IMR-90 (cell line): ENCODE results near the gene RBMS3. TPM values are rescaled to one million over a fixed set of nuclear protein-coding genes. Genes with fewer than 3 reads are reported as not detected.

Source experiments
- ATAC-seq: fragments of 200-7000 bp; cut with Tn5 transposase; 2 replicates; pipeline ENCODE4 v1.9.1; 2020; ENCODE audit warnings: low read depth, mild to moderate bottlenecking, moderate library complexity
- BruUV-seq: library from RNA; stranded (reverse); fragments of 400-500 nt; replicated peaks from 2 replicates; lab custom pipeline; 2021; lab: Mats Ljungman, UMichigan
- CTCF ChIA-PET: fragments of 300-600 bp; formaldehyde crosslinking; extraction: SDS; loops from one replicate; lab custom pipeline; 2021; ENCODE audit warnings: antibody characterized with exemption; lab: Yijun Ruan, JAX
- POLR2A ChIA-PET: fragments of 300-600 bp; sonication (Branson Sonifier 250); formaldehyde crosslinking; loops from one replicate; lab custom pipeline; 2022; ENCODE audit warnings: antibody characterized with exemption; ENCODE audit not compliant: unreplicated experiment; lab: Charles Lee
- DNase-seq: peaks from one replicate; pipeline ENCODE4 v3.0.0; 2013
- H2AFZ ChIP-seq: replicated peaks from 2 replicates; pipeline ENCODE3; 2013; ENCODE audit warnings: low read length, mild to moderate bottlenecking; ENCODE audit not compliant: poor library complexity
- H2AK5ac ChIP-seq: 2 replicates; pipeline ENCODE4 v1.6.1; 2013; ENCODE audit warnings: low read depth, low read length, inconsistent platforms
- H2AK9ac ChIP-seq: replicated peaks from 2 replicates; pipeline ENCODE3; 2013; ENCODE audit warnings: mild to moderate bottlenecking, low read depth, low read length, moderate library complexity; ENCODE audit not compliant: poor library complexity
- H2BK120ac ChIP-seq: 2 replicates; pipeline ENCODE4 v1.6.1; 2013; ENCODE audit warnings: low read depth, low read length, inconsistent platforms
- H2BK15ac ChIP-seq: 3 replicates; pipeline ENCODE4 v1.6.1; 2013; ENCODE audit warnings: low read depth, low read length, inconsistent platforms
- H2BK20ac ChIP-seq: 2 replicates; pipeline ENCODE4 v1.6.1; 2013; ENCODE audit warnings: low read depth, mild to moderate bottlenecking, inconsistent platforms, low read length, moderate library complexity
- H2BK5ac ChIP-seq: 2 replicates; pipeline ENCODE4 v1.6.1; 2013; ENCODE audit warnings: mild to moderate bottlenecking, low read depth, low read length, inconsistent platforms; ENCODE audit not compliant: poor library complexity, severe bottlenecking
- H3K14ac ChIP-seq: replicated peaks from 2 replicates; pipeline ENCODE4 v1.6.1; 2013; ENCODE audit warnings: low read depth, low read length, inconsistent platforms
- H3K18ac ChIP-seq: 2 replicates; pipeline ENCODE4 v1.6.1; 2013; ENCODE audit warnings: low read depth, low read length, control low read depth
- H3K23ac ChIP-seq: 2 replicates; pipeline ENCODE4 v1.6.1; 2013; ENCODE audit warnings: low read depth, low read length, inconsistent platforms
- H3K27ac ChIP-seq: 2 replicates; pipeline ENCODE4 v1.5.1; 2013; ENCODE audit warnings: mild to moderate bottlenecking, control low read depth, low read length; ENCODE audit not compliant: insufficient read depth
- H3K27me3 ChIP-seq: 2 replicates; pipeline ENCODE4 v1.6.1; 2013; ENCODE audit warnings: low read length; ENCODE audit not compliant: control insufficient read depth, insufficient read depth
- H3K36me3 ChIP-seq: 2 replicates; pipeline ENCODE4 v1.6.1; 2013; ENCODE audit warnings: low read length, mixed read lengths; ENCODE audit not compliant: control insufficient read depth, insufficient read depth
- H3K4ac ChIP-seq: 2 replicates; pipeline ENCODE4 v1.6.1; 2013; ENCODE audit warnings: low read depth, low read length, inconsistent platforms
- H3K4me1 ChIP-seq: 2 replicates; pipeline ENCODE4 v1.6.1; 2013; ENCODE audit warnings: low read length, mixed read lengths; ENCODE audit not compliant: control insufficient read depth, insufficient read depth
- H3K4me2 ChIP-seq: 2 replicates; pipeline ENCODE4 v1.6.1; 2013; ENCODE audit warnings: low read depth, mild to moderate bottlenecking, control low read depth, low read length, moderate library complexity
- H3K4me3 ChIP-seq: 2 replicates; pipeline ENCODE4 v1.5.1; 2013; ENCODE audit warnings: low read depth, mild to moderate bottlenecking, control low read depth, low read length, moderate library complexity; ENCODE audit not compliant: insufficient read depth
- H3K56ac ChIP-seq: 2 replicates; pipeline ENCODE4 v1.6.1; 2013; ENCODE audit warnings: low read length, inconsistent platforms; ENCODE audit not compliant: insufficient read depth; ENCODE audit errors: extremely low read depth
- H3K79me1 ChIP-seq, 2 experiments: 2 replicates each; pipeline ENCODE4 v1.6.1; 2013; ENCODE audit warnings: low read length in 2 of 2, inconsistent platforms in 1 of 2, low read depth in 1 of 2
- H3K9ac ChIP-seq: 2 replicates; pipeline ENCODE4 v1.6.1; 2013; ENCODE audit warnings: low read depth, low read length, control low read depth
- H3K9me1 ChIP-seq: 2 replicates; pipeline ENCODE4 v1.6.1; 2013; ENCODE audit warnings: low read length, inconsistent platforms; ENCODE audit not compliant: insufficient read depth
- H3K9me3 ChIP-seq: 2 replicates; pipeline ENCODE4 v1.6.1; 2013; ENCODE audit warnings: low read length; ENCODE audit not compliant: control insufficient read depth, insufficient read depth
- H4K20me1 ChIP-seq: 2 replicates; pipeline ENCODE4 v1.6.1; 2013; ENCODE audit warnings: low read length, inconsistent platforms; ENCODE audit not compliant: insufficient read depth
- H4K5ac ChIP-seq: 2 replicates; pipeline ENCODE4 v1.6.1; 2013; ENCODE audit warnings: mild to moderate bottlenecking, low read depth, low read length, control low read depth
- H4K8ac ChIP-seq, 2 experiments: 2 replicates each; pipeline ENCODE4 v1.6.1; 2013; ENCODE audit warnings: low read depth in 2 of 2, low read length in 2 of 2, control low read depth in 1 of 2, inconsistent platforms in 1 of 2
- H4K91ac ChIP-seq: 2 replicates; pipeline ENCODE4 v1.6.1; 2013; ENCODE audit warnings: low read depth, low read length, inconsistent platforms; ENCODE audit not compliant: insufficient read depth
- BHLHE40 ChIP-seq: fragments of 150-350 bp; IDR thresholded peaks from 2 replicates; pipeline ENCODE4 v1.6.1; 2016; ENCODE audit warnings: mild to moderate bottlenecking, low read depth, low read length
- CTCF ChIP-seq: conservative IDR thresholded peaks from 2 replicates; pipeline ENCODE4 v1.5.1; 2012; ENCODE audit warnings: mild to moderate bottlenecking, low read depth, low read length, improper control_type of control experiment
- dilution Hi-C: fragments of 300-500 bp; cut with HindIII; formaldehyde crosslinking; loops from one replicate; pipeline ENCODE4 v1.14.3; 2018; ENCODE audit warnings: low sequenced_read_pairs; ENCODE audit not compliant: unreplicated experiment
- in situ Hi-C: fragments of 300-500 bp; cut with MboI; formaldehyde crosslinking; loops from 3 replicates; pipeline ENCODE4 v1.14.3; 2019; ENCODE audit warnings: low sequenced_read_pairs, inconsistent platforms, mixed read lengths
- intact Hi-C: fragments of 100-400 bp; cut with micrococcal nuclease; formaldehyde crosslinking; loops from 2 replicates; pipeline ENCODE4 v1.10.0; 2022
- polyA plus RNA-seq, 3 experiments: library from polyadenylated mRNA; depleted of rRNA; stranded (reverse); fragments of >200 nt; gene quantifications; 2 replicates each; pipeline ENCODE4 v1.2.3, GENCODE V29; 2012; ENCODE audit warnings: low replicate concordance in 1 of 3
- total RNA-seq: library from RNA; depleted of rRNA; stranded (reverse); fragments of >200 nt; gene quantifications from 2 replicates; pipeline ENCODE4 v1.2.3, GENCODE V29; 2012

Gene RBMS3
- total and polyA plus RNA-seq, 2 of the 4 experiments (the other 2 are of a cell fraction): 15.2 to 127 TPM

- CTCF ChIA-PET: no interaction called here
- Histone ChIP-seq H3K9ac (no peak overlapping the region), H3K9me3 (no peaks in the 10 kb centered on the region), H4K20me1 (no peaks in the 10 kb centered on the region), H2AK9ac (no peak overlapping the region), H3K4me3 (no peak overlapping the region), H3K4me2 (no peak overlapping the region), H4K5ac (0 out of 2 replicates have a peak overlapping the region, but pooled peaks have one; percentile 55), H3K27me3 (no peaks in the 10 kb centered on the region), H3K18ac (0 out of 2 replicates have a peak overlapping the region, but pooled peaks have one; percentile 45), H3K79me1 (peaks cover 18 to 36% of the 10 kb centered on the region in 2 experiments), H3K27ac (no peak overlapping the region), H2AK5ac (peak overlapping the region; percentile 70; the same call in 1 of the 2 replicates), H2BK15ac (no peak overlapping the region), H3K56ac (no peak overlapping the region), H3K23ac (no peak overlapping the region), H3K9me1 (peaks cover 2% of the 10 kb centered on the region; the same call in 1 of the 2 replicates), H4K91ac (peak overlapping the region; percentile 35; the same call in 1 of the 2 replicates), H2BK120ac (0 out of 2 replicates have a peak overlapping the region, but pooled peaks have one; percentile 30), H2AFZ (no peak overlapping the region), H3K4me1 (peaks cover 3% of the 10 kb centered on the region; the same call in 1 of the 2 replicates), H3K36me3 (no peaks in the 10 kb centered on the region), H4K8ac (no peak overlapping the region), H3K4ac (peak overlapping the region; percentile 33; the same call in 1 of the 2 replicates), H3K14ac (no peak overlapping the region), H2BK5ac (no peak overlapping the region), H2BK20ac (peak overlapping the region; percentile 36; the same call in 1 of the 2 replicates)
- no TSS peak for BruUV-seq
- in situ Hi-C loops (no loop called here), intact Hi-C loops (loop anchor here (5.0 kb wide), 1 partner anchor 327 kb away; the partner anchor contains the start of gene RBMS3), dilution Hi-C loops (no loop called here)
- ATAC-seq (no peak), DNase-seq (no peak)
- POLR2A ChIA-PET: no interaction called here
- TF ChIP-seq CTCF: no peak
- TF ChIP-seq BHLHE40: no peak
Measured at GRCh38 chr3:29609328-29609811, 328.5 kb downstream of the RBMS3 start.
